Measurements from ENCODE around the gene FAM163B.

DNA sequence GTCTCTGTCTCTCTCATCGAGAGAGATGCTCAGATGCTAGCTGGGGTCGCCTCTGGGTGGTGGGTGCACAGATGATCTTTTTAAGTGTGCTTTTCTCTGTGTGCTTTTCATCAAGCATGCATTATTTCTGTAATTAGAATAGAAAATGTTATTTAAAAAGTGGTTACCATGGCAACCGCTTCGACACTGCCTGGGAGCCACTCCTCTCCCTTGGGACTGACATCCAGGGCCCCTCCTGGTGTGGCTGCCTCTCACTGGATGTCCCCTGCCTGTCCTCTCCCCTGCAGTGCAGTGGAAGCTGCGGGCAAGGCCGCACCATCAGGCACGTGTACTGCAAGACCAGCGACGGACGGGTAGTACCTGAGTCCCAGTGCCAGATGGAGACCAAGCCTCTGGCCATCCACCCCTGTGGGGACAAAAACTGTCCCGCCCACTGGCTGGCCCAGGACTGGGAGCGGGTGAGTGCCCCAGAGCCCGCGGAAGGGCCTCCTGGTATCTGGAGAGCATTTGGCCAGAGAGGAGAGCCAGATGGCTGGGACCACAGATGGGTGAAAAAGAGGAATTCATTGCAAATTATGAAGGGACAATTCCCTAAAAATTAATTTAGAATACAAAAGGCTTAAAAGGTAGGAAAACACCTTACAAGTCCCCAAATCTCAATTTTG, 39.9 kb downstream of the FAM163B start:
- TF ChIP-seq, protein P1, sequence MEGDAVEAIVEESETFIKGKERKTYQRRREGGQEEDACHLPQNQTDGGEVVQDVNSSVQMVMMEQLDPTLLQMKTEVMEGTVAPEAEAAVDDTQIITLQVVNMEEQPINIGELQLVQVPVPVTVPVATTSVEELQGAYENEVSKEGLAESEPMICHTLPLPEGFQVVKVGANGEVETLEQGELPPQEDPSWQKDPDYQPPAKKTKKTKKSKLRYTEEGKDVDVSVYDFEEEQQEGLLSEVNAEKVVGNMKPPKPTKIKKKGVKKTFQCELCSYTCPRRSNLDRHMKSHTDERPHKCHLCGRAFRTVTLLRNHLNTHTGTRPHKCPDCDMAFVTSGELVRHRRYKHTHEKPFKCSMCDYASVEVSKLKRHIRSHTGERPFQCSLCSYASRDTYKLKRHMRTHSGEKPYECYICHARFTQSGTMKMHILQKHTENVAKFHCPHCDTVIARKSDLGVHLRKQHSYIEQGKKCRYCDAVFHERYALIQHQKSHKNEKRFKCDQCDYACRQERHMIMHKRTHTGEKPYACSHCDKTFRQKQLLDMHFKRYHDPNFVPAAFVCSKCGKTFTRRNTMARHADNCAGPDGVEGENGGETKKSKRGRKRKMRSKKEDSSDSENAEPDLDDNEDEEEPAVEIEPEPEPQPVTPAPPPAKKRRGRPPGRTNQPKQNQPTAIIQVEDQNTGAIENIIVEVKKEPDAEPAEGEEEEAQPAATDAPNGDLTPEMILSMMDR (conservative IDR thresholded peaks at IDR 0.05 in 1 of 2, IDR thresholded peaks at IDR 0.05 in 1 of 2; ENCODE audit: extremely low read depth in 1 of 2, insufficient read depth in 1 of 2, low read depth in 1 of 2, low read length in 2 of 2): no peak
- TF ChIP-seq EZH2 (IDR thresholded peaks at IDR 0.05; ENCODE audit: borderline replicate concordance, low read length): no peak

Measured in mammary epithelial cell (primary cell).